ENCODE data around the gene BCL3. TPM values are rescaled to one million over a fixed set of nuclear protein-coding genes. Genes with fewer than 3 reads are reported as not detected.

Gene BCL3
- total RNA-seq, 1 experiment from 2014 or later: 37.9 TPM

DNA sequence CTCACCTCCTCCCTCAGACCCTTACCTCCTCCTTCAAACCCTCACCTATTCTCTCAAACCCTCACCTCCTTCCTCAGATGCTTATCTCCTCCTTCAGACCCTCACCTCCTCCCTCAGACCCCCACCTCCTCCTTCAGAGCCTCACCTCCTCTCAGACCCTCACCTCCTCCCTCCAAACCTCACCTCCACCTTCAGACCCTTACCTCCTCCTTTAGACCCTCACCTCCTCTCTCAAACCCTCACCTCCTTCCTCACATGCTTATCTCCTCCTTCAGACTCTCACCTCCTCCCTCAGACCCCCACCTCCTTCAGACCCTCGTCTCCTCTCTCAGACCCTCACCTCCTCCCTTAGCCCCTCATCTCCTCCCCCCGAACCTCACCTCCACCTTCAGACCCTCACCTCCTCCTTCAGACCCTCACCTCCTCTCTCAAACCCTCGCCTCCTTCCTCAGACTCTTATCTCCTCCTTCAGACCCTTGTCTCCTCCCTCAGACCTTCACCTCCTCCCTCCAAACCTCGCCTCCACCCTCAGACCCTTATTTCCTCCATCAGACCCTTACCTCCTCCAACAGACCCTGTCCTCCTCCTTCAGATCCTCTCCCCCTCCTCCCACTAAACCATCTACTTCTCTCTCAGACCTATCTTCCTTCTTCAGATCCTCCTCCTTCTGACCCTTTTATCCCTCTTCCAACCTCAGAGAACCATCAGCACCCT is 2.5 kb upstream of the BCL3 start:
- ChIA-PET RAD21 (ENCODE audit: low non-redundant PET in 1 of 2, low total read pairs in 2 of 2, uncharacterized antibody in 2 of 2, unreplicated experiment in 2 of 2) (interaction anchor here (1.0 to 1.5 kb wide), 3 partner anchors 21 to 25 kb away, joined by 3 to 4 read pairs (median 3); no protein-coding TSS in a partner anchor), CTCF (interaction anchor here (1.8 kb wide), 1 partner anchor 25 kb away, joined by 6 read pairs; no protein-coding TSS in a partner anchor), POLR2A (interaction anchor here (1.0 to 5.8 kb wide), 2 partner anchors 7 to 24 kb away, joined by 4 to 36 read pairs; no protein-coding TSS in a partner anchor)
- Histone ChIP-seq H3K36me3 (ENCODE audit: control insufficient read depth in 1 of 2, insufficient read depth in 2 of 2, low read length in 2 of 2) (peaks cover 0 to under 1% of the 10 kb centered on the region in 2 experiments; a peak in 1 of 4 replicates), H3K4me1 (ENCODE audit: control insufficient read depth in 1 of 2, insufficient read depth in 2 of 2, low read length in 2 of 2) (peaks cover 64 to 86% of the 10 kb centered on the region in 2 experiments), H2AFZ (ENCODE audit: low read depth, low read length, poor library complexity, severe bottlenecking) (no peak overlapping the region), H3K4me3 (replicated peaks in 1 of 2; ENCODE audit: low read depth in 1 of 2, low read length in 2 of 2) (no peak overlapping the region), H3K27me3 (ENCODE audit: insufficient read depth, low read length) (no peaks in the 10 kb centered on the region), H3K4me2 (ENCODE audit: low read length) (peak overlapping the region; percentile 81), H3K27ac (ENCODE audit: low read depth, low read length) (peak overlapping the region; percentile 98; the same call in 1 of the 2 replicates), H3K9me2 (ENCODE audit: insufficient read depth) (no peaks in the 10 kb centered on the region), H4K20me1 (ENCODE audit: insufficient read depth) (no peaks in the 10 kb centered on the region), H3K9me3 (ENCODE audit: control insufficient read depth in 1 of 2, insufficient read depth in 1 of 2, low read depth in 1 of 2, low read length in 2 of 2) (no peaks in the 10 kb centered on the region), H3K9ac (ENCODE audit: low read length) (peak overlapping the region; percentile 47; the same call in 1 of the 2 replicates), H3K79me2 (ENCODE audit: insufficient read depth, low read length) (peaks cover 18% of the 10 kb centered on the region)
- BruUV-seq (replicated peaks): no TSS peak
- ATAC-seq (no peak), DNase-seq (ENCODE audit: low read depth, low spot score) (no peak)
- no peak for TF ChIP-seq TCF7L2 (IDR thresholded peaks at IDR 0.05; ENCODE audit: borderline replicate concordance, extremely low read depth, insufficient read depth, insufficient read length)
- TF ChIP-seq EZH2phosphoT487 (IDR thresholded peaks at IDR 0.05; ENCODE audit: borderline replicate concordance): no peak
- no peak for TF ChIP-seq POLR2A (IDR thresholded peaks at IDR 0.05; ENCODE audit: borderline replicate concordance, extremely low read depth, insufficient read depth, insufficient read length)
- no peak for TF ChIP-seq SP1 (IDR thresholded peaks at IDR 0.05; ENCODE audit: low read depth)
- TF ChIP-seq, protein P1, sequence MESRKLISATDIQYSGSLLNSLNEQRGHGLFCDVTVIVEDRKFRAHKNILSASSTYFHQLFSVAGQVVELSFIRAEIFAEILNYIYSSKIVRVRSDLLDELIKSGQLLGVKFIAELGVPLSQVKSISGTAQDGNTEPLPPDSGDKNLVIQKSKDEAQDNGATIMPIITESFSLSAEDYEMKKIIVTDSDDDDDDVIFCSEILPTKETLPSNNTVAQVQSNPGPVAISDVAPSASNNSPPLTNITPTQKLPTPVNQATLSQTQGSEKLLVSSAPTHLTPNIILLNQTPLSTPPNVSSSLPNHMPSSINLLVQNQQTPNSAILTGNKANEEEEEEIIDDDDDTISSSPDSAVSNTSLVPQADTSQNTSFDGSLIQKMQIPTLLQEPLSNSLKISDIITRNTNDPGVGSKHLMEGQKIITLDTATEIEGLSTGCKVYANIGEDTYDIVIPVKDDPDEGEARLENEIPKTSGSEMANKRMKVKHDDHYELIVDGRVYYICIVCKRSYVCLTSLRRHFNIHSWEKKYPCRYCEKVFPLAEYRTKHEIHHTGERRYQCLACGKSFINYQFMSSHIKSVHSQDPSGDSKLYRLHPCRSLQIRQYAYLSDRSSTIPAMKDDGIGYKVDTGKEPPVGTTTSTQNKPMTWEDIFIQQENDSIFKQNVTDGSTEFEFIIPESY (IDR thresholded peaks at IDR 0.05; ENCODE audit: extremely low read depth, insufficient replicate concordance, low read length): no peak
- TF ChIP-seq, protein P2, sequence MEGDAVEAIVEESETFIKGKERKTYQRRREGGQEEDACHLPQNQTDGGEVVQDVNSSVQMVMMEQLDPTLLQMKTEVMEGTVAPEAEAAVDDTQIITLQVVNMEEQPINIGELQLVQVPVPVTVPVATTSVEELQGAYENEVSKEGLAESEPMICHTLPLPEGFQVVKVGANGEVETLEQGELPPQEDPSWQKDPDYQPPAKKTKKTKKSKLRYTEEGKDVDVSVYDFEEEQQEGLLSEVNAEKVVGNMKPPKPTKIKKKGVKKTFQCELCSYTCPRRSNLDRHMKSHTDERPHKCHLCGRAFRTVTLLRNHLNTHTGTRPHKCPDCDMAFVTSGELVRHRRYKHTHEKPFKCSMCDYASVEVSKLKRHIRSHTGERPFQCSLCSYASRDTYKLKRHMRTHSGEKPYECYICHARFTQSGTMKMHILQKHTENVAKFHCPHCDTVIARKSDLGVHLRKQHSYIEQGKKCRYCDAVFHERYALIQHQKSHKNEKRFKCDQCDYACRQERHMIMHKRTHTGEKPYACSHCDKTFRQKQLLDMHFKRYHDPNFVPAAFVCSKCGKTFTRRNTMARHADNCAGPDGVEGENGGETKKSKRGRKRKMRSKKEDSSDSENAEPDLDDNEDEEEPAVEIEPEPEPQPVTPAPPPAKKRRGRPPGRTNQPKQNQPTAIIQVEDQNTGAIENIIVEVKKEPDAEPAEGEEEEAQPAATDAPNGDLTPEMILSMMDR (IDR thresholded peaks at IDR 0.05 in 2 of 3, conservative IDR thresholded peaks at IDR 0.05 in 1 of 3; ENCODE audit: borderline replicate concordance in 1 of 3, insufficient read depth in 1 of 3, low read depth in 2 of 3, low read length in 2 of 3): no peak
- no peak for TF ChIP-seq ZNF274 (IDR thresholded peaks at IDR 0.05; ENCODE audit: low read depth, low read length)
- TF ChIP-seq SIN3A (IDR thresholded peaks at IDR 0.05; ENCODE audit: low read depth): no peak
- no peak for TF ChIP-seq CBX3 (IDR thresholded peaks at IDR 0.05; ENCODE audit: low read depth)
- intact Hi-C loops (cut with micrococcal nuclease): no loop called here
